Epithelial cell of proximal tubule (primary cell): ENCODE results near the gene POPDC2. TPM values are rescaled to one million over a fixed set of nuclear protein-coding genes. Genes with fewer than 3 reads are reported as not detected.

ENCODE experiments used
- DNase-seq: peaks from one replicate; pipeline ENCODE4 v3.0.0-alpha.2; 2011; ENCODE audit warnings: low read depth
- H3K4me3 ChIP-seq: 2 replicates; pipeline ENCODE4 v1.5.1; 2011; ENCODE audit warnings: low read depth, mild to moderate bottlenecking, low read length
- total RNA-seq: library from RNA; depleted of rRNA; stranded (reverse); fragments of >200 nt; gene quantifications from 2 replicates; pipeline ENCODE4 v1.2.3, GENCODE V29; 2015
- TF ChIP-seq, protein P1 (sequence below): conservative IDR thresholded peaks from 2 replicates; pipeline ENCODE4 v1.5.1; 2012; ENCODE audit warnings: low read depth, mild to moderate bottlenecking, low read length

Gene POPDC2
- total RNA-seq, 1 donor from 2014 or later = 0.06 TPM

DNA sequence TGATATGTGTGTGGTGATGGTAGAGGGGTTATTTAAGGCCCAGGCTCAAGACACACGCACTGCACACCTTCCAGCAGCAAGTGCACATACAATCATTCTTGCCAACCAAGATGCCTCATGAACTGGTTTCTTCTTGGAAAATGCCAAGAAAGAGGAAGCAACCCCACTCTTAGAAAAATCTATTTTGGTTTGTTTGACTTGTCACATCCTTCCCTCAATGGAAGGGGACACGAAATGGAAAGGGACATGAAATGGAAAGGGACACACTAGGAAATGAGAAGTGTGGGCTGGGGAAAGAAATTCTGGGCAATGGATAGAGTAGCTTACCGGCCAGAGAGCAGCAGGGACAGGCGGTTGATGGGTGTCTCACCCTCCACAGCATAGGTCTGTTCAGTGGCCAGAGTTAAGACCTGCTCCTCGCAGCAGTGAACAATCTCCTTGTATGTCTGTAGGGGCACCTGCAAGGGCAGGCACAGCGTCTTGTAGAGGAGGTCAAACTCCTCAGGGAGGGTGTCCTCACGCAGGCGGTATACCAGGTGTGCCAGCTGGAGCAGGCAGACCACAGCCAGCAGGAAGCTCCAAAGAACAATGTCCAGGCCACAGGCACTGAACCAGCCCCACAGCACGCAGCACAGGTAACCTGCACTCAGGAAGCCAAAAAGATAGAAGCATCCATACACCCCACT is 640 bp downstream of the POPDC2 start:
- TF ChIP-seq, protein P1, sequence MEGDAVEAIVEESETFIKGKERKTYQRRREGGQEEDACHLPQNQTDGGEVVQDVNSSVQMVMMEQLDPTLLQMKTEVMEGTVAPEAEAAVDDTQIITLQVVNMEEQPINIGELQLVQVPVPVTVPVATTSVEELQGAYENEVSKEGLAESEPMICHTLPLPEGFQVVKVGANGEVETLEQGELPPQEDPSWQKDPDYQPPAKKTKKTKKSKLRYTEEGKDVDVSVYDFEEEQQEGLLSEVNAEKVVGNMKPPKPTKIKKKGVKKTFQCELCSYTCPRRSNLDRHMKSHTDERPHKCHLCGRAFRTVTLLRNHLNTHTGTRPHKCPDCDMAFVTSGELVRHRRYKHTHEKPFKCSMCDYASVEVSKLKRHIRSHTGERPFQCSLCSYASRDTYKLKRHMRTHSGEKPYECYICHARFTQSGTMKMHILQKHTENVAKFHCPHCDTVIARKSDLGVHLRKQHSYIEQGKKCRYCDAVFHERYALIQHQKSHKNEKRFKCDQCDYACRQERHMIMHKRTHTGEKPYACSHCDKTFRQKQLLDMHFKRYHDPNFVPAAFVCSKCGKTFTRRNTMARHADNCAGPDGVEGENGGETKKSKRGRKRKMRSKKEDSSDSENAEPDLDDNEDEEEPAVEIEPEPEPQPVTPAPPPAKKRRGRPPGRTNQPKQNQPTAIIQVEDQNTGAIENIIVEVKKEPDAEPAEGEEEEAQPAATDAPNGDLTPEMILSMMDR = no peak
- no peak overlapping the region for H3K4me3 ChIP-seq
- no peak for DNase-seq

DNA sequence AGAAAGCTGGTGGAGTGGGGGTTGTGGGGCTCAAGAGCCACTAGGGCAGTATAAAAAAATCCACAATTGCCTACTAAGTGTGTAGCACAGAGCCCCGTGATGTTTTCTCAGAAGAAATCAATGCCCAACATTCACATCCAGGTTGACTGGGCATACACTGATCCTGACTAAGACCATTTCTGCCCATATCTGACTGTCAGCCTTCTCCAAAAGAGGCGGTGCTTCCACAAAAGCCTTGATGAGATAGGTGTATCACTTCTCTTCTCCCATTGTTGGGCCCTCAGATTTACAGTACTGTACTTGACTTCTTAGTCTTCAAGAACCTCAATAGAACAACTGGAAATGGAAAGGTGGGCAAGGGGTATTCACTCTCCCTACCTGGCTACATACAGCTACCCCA is 1.4 kb downstream of the POPDC2 start:
- no peak for DNase-seq
- no peak overlapping the region for H3K4me3 ChIP-seq
- TF ChIP-seq, protein P1 = no peak

DNA sequence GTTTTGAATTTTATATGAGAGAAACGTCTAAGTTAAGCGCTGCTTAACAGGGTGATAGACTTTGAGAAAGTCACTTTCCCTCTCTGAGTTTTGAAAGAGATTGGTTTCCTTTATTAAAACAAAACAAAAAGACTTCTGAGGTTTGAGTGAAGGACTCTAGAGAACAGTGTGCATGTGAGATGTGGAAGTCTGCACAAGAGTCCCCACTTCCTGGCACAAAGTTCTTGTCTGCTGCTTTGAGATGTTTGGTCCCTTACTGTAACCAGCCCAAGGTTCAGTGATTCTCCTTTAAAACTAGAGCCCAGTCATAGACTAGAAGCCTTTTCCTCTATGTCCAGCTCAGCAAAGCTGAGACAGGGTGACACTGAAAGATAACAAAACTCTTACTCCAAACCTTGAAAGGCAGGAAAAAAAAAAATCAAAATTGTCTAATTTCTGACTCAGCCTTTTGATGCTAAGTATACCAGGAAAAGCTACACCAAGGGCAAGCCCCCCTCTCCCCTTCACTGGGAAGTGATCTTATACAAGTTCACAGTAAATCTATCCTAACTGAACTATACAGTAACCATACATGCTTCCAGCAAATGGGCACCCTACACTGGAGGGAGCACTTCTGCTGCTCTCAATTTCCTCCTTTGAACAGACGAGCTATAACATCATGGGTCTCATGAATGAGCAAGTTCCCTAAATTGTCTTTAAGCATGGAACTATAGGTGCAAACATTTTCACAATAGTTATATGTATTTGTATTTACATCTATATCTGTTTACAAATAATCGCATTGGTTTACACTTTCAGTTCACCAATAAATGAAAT is 2.3 kb downstream of the POPDC2 start:
- no peak for DNase-seq
- no peak overlapping the region for H3K4me3 ChIP-seq
- TF ChIP-seq, protein P1 = no peak

GRCh38 chr3:119653876-119654275 is 6.5 kb downstream of the POPDC2 start:
- TF ChIP-seq, protein P1 = no peak
- DNase-seq = no peak
- no peak overlapping the region for H3K4me3 ChIP-seq

- H3K4me3 ChIP-seq = no peak overlapping the region
- DNase-seq = no peak
Measured at GRCh38 chr3:119652306-119653033, 7.9 kb downstream of the POPDC2 start.

GRCh38 chr3:119649761-119650160 is 10.6 kb downstream of the POPDC2 start:
- TF ChIP-seq, protein P1 = no peak

More at GRCh38 chr3:119652306-119653033, 7.9 kb downstream of the POPDC2 start:
- TF ChIP-seq, protein P1 = no peak

More at GRCh38 chr3:119649761-119650160, 10.6 kb downstream of the POPDC2 start:
- no peak for DNase-seq
- no peak overlapping the region for H3K4me3 ChIP-seq
